Measurements from ENCODE around the gene NXPH1. TPM values are rescaled to one million over a fixed set of nuclear protein-coding genes. Genes with fewer than 3 reads are reported as not detected.

Gene NXPH1
- total and polyA plus RNA-seq, 9 of the 15 experiments (the other 6 are each of a cell fraction or from before 2014, with no cell fraction given), result 0.16 TPM; not detected in 8

- TF ChIP-seq FOXK2 (conservative IDR thresholded peaks at IDR 0.05 in 1 of 2, IDR thresholded peaks at IDR 0.05 in 1 of 2; ENCODE audit: low read depth in 2 of 2), result no peak
- no peak for TF ChIP-seq ZNF57 (CRISPR knock-in tag; IDR thresholded peaks at IDR 0.05)
- TF ChIP-seq CHD2 (IDR thresholded peaks at IDR 0.05; ENCODE audit: low read depth, low read length), result no peak
- no peak for TF ChIP-seq KAT7 (CRISPR knock-in tag; IDR thresholded peaks at IDR 0.05; ENCODE audit: borderline replicate concordance)
- no peak for TF ChIP-seq MCM3 (IDR thresholded peaks at IDR 0.05)
- no peak for TF ChIP-seq HNRNPUL1 (IDR thresholded peaks at IDR 0.05; ENCODE audit: low read length)
- no peak for TF ChIP-seq SFPQ (IDR thresholded peaks at IDR 0.05; ENCODE audit: low read depth, low read length)
- no peak for TF ChIP-seq GTF2F1 (IDR thresholded peaks at IDR 0.05; ENCODE audit: low read depth, low read length)
Measured at GRCh38 chr7:8739837-8740236, 306.4 kb downstream of the NXPH1 start (continued).

GRCh38 chr7:8742837-8743236, 309.4 kb downstream of the NXPH1 start:
- no TSS peak for BruUV-seq (replicated peaks)
- WGBS (ENCODE audit: insufficient coverage, low coverage, missing lambda C conversion rate), result 80% methylated on average over 2 of the region's 2 CpGs
- FAIRE-seq, result no peak
- no peak for TF ChIP-seq HMBOX1 (IDR thresholded peaks at IDR 0.05)
- TF ChIP-seq ETS2 (tag; IDR thresholded peaks at IDR 0.05; ENCODE audit: borderline replicate concordance, poor library complexity, severe bottlenecking), result no peak
- no peak for TF ChIP-seq CAMTA2 (CRISPR knock-in tag; conservative IDR thresholded peaks at IDR 0.05)
- no peak for TF ChIP-seq NFXL1 (CRISPR knock-in tag; IDR thresholded peaks at IDR 0.05)
- no peak for TF ChIP-seq DLX4 (CRISPR knock-in tag; IDR thresholded peaks at IDR 0.05)
- no peak for TF ChIP-seq ZEB2 (IDR thresholded peaks at IDR 0.05)
- TF ChIP-seq OTX1 (CRISPR knock-in tag; IDR thresholded peaks at IDR 0.05), result no peak
- TF ChIP-seq SLC30A9 (CRISPR knock-in tag; IDR thresholded peaks at IDR 0.05), result no peak
- TF ChIP-seq ZNF780A (CRISPR knock-in tag; IDR thresholded peaks at IDR 0.05), result no peak

More at GRCh38 chr7:8742837-8743236, 309.4 kb downstream of the NXPH1 start:
- intact Hi-C loops (cut with micrococcal nuclease) (no loop called here), in situ Hi-C loops (cut with MboI) (no loop called here)
- Histone ChIP-seq H3K4me1 (replicated peaks in 1 of 2; ENCODE audit: control insufficient read depth in 2 of 2, insufficient read depth in 2 of 2, low read length in 2 of 2) (no peaks in the 10 kb centered on the region; a peak in 2 of 5 replicates), H3K9ac (ENCODE audit: insufficient read depth in 1 of 2, low read depth in 2 of 2, low read length in 2 of 2) (no peak overlapping the region), H2AFZ (ENCODE audit: low read depth, low read length) (0 out of 2 replicates have a peak overlapping the region, but pooled peaks have one; percentile 20), H3K9me1 (ENCODE audit: control insufficient read depth, insufficient read depth, low read length) (no peaks in the 10 kb centered on the region), H3K36me3 (ENCODE audit: control insufficient read depth, insufficient read depth, low read length) (no peaks in the 10 kb centered on the region), H3K79me2 (ENCODE audit: control insufficient read depth, insufficient read depth, low read length) (no peaks in the 10 kb centered on the region), H3K4me2 (ENCODE audit: insufficient read depth, low read length) (no peak overlapping the region), H3K27ac (ENCODE audit: extremely low read depth, low read depth, low read length) (no peak overlapping the region), H3K9me3 (replicated peaks; ENCODE audit: control insufficient read depth, insufficient read depth, low read depth, low read length) (no peaks in the 10 kb centered on the region), H3K27me3 (ENCODE audit: control insufficient read depth in 2 of 2, insufficient read depth in 2 of 2, low read length in 2 of 2) (no peaks in the 10 kb centered on the region), H4K20me1 (replicated peaks; ENCODE audit: control insufficient read depth, insufficient read depth, low read length) (no peaks in the 10 kb centered on the region), H3K4me3 (no peak overlapping the region)
- ATAC-seq (no peak), DNase-seq (ENCODE audit: extremely low read depth in 1 of 4, low spot score in 3 of 4) (no peak)
- ChIA-PET CTCF (ENCODE audit: low intra/inter-chr PET ratio) (no interaction called here), POLR2A (no interaction called here)
